ENCODE measurements around the gene SCTR. TPM values are rescaled to one million over a fixed set of nuclear protein-coding genes. Genes with fewer than 3 reads are reported as not detected.
A peak's percentile ranks its signal among the peaks of the same experiment; 100 is the strongest.

Gene SCTR
- total RNA-seq, 1 donor: not detected

- peak in 2 of 3 donors; percentile 31 to 79 for DNase-seq (ENCODE audit: low read depth in 2 of 3, low spot score in 2 of 3)
Measured at GRCh38 chr2:119525614-119526013, 1.3 kb upstream of the SCTR start.

- DNase-seq (ENCODE audit: low read depth in 2 of 3, low spot score in 2 of 3): no peak
Measured at GRCh38 chr2:119523383-119523951, 816 bp downstream of the SCTR start.

GRCh38 chr2:119522671-119523070, 1.6 kb downstream of the SCTR start:
- DNase-seq (ENCODE audit: low read depth in 2 of 3, low spot score in 2 of 3): no peak

- no peak for DNase-seq (ENCODE audit: low read depth in 2 of 3, low spot score in 2 of 3)
Measured at GRCh38 chr2:119521433-119522050, 2.7 kb downstream of the SCTR start.

GRCh38 chr2:119520696-119521432, 3.4 kb downstream of the SCTR start:
- no peak for DNase-seq (ENCODE audit: low read depth in 2 of 3, low spot score in 2 of 3)

GRCh38 chr2:119519057-119519408, 5.2 kb downstream of the SCTR start:
- DNase-seq (ENCODE audit: low read depth in 2 of 3, low spot score in 2 of 3): no peak

GRCh38 chr2:119518401-119519056, 5.8 kb downstream of the SCTR start:
- no peak for DNase-seq (ENCODE audit: low read depth in 2 of 3, low spot score in 2 of 3)

GRCh38 chr2:119517433-119517832, 6.8 kb downstream of the SCTR start:
- DNase-seq (ENCODE audit: low read depth in 2 of 3, low spot score in 2 of 3): peak in 2 of 3 donors; percentile 64 to 85

- DNase-seq (ENCODE audit: low read depth in 2 of 3, low spot score in 2 of 3): no peak
Measured at GRCh38 chr2:119516121-119516520, 8.2 kb downstream of the SCTR start.

- no peak for DNase-seq (ENCODE audit: low read depth in 2 of 3, low spot score in 2 of 3)
Measured at GRCh38 chr2:119513832-119514231, 10.5 kb downstream of the SCTR start.

- no peak for DNase-seq (ENCODE audit: low read depth in 2 of 3, low spot score in 2 of 3)
Measured at GRCh38 chr2:119512946-119513345, 11.3 kb downstream of the SCTR start.

- no peak for DNase-seq (ENCODE audit: low read depth in 2 of 3, low spot score in 2 of 3)
Measured at GRCh38 chr2:119511989-119512388, 12.3 kb downstream of the SCTR start.

GRCh38 chr2:119508756-119509155, 15.5 kb downstream of the SCTR start:
- DNase-seq (ENCODE audit: low read depth in 2 of 3, low spot score in 2 of 3): no peak

- DNase-seq (ENCODE audit: low read depth in 2 of 3, low spot score in 2 of 3): no peak
Measured at GRCh38 chr2:119496682-119497081, 27.6 kb downstream of the SCTR start.

GRCh38 chr2:119495948-119496347, 28.3 kb downstream of the SCTR start:
- no peak for DNase-seq (ENCODE audit: low read depth in 2 of 3, low spot score in 2 of 3)

GRCh38 chr2:119494163-119494790, 30.0 kb downstream of the SCTR start:
- no peak for DNase-seq (ENCODE audit: low read depth in 2 of 3, low spot score in 2 of 3)

GRCh38 chr2:119491776-119492525, 32.3 kb downstream of the SCTR start:
- DNase-seq (ENCODE audit: low read depth in 2 of 3, low spot score in 2 of 3): no peak

- DNase-seq (ENCODE audit: low read depth in 2 of 3, low spot score in 2 of 3): no peak
Measured at GRCh38 chr2:119490653-119491195, 33.6 kb downstream of the SCTR start.

- DNase-seq (ENCODE audit: low read depth in 2 of 3, low spot score in 2 of 3): no peak
Measured at GRCh38 chr2:119490106-119490505, 34.2 kb downstream of the SCTR start.
